ENCODE data around the gene PRKCD. TPM values are rescaled to one million over a fixed set of nuclear protein-coding genes. Genes with fewer than 3 reads are reported as not detected.

Gene PRKCD
- total RNA-seq, 1 experiment from 2014 or later: 1.4 TPM

- CTCF ChIA-PET: no interaction called here
- H3K36me3 ChIP-seq (ENCODE audit: insufficient read depth, low read length, poor library complexity, severe bottlenecking): peaks cover 9% of the 10 kb centered on the region
- H3K27ac ChIP-seq (ENCODE audit: low read depth, low read length, poor library complexity, severe bottlenecking): no peak overlapping the region
- intact Hi-C loops (cut with micrococcal nuclease; ENCODE audit: unreplicated experiment): no loop called here
- H3K4me1 ChIP-seq (ENCODE audit: insufficient read depth, low read length, poor library complexity, severe bottlenecking): no peaks in the 10 kb centered on the region
- DNase-seq (ENCODE audit: low spot score): no peak
- no TSS peak for BruUV-seq (replicated peaks)
- no peak for TF ChIP-seq CTCF (conservative IDR thresholded peaks at IDR 0.05; ENCODE audit: low read depth, low read length)
- no peak for TF ChIP-seq EZH2 (IDR thresholded peaks at IDR 0.05; ENCODE audit: borderline replicate concordance, low read depth, low read length, poor library complexity, severe bottlenecking)
- no peak overlapping the region for H3K4me3 ChIP-seq (ENCODE audit: low read depth, low read length, poor library complexity, severe bottlenecking)
- no peaks in the 10 kb centered on the region for H3K9me3 ChIP-seq (ENCODE audit: low read depth, low read length, poor library complexity, severe bottlenecking)
- POLR2A ChIA-PET (ENCODE audit: low non-redundant PET): no interaction called here
- no peaks in the 10 kb centered on the region for H3K27me3 ChIP-seq (replicated peaks; ENCODE audit: insufficient read depth, low read depth, low read length, poor library complexity)
Observed at GRCh38 chr3:53123510-53123909, 37.5 kb upstream of the PRKCD start.

GRCh38 chr3:53123953-53124352 is 37.1 kb upstream of the PRKCD start:
- no TSS peak for BruUV-seq (replicated peaks)
- POLR2A ChIA-PET (ENCODE audit: low non-redundant PET): no interaction called here
- Histone ChIP-seq H3K27me3 (replicated peaks; ENCODE audit: insufficient read depth, low read depth, low read length, poor library complexity) (no peaks in the 10 kb centered on the region), H3K4me3 (ENCODE audit: low read depth, low read length, poor library complexity, severe bottlenecking) (no peak overlapping the region), H3K27ac (ENCODE audit: low read depth, low read length, poor library complexity, severe bottlenecking) (no peak overlapping the region), H3K9me3 (ENCODE audit: low read depth, low read length, poor library complexity, severe bottlenecking) (no peaks in the 10 kb centered on the region), H3K36me3 (ENCODE audit: insufficient read depth, low read length, poor library complexity, severe bottlenecking) (peaks cover 9% of the 10 kb centered on the region), H3K4me1 (ENCODE audit: insufficient read depth, low read length, poor library complexity, severe bottlenecking) (no peaks in the 10 kb centered on the region)
- no peak for TF ChIP-seq EZH2 (IDR thresholded peaks at IDR 0.05; ENCODE audit: borderline replicate concordance, low read depth, low read length, poor library complexity, severe bottlenecking)
- TF ChIP-seq CTCF (conservative IDR thresholded peaks at IDR 0.05; ENCODE audit: low read depth, low read length): no peak
- CTCF ChIA-PET: no interaction called here
- intact Hi-C loops (cut with micrococcal nuclease; ENCODE audit: unreplicated experiment): no loop called here
- no peak for DNase-seq (ENCODE audit: low spot score)

GRCh38 chr3:53126601-53127000 is 34.4 kb upstream of the PRKCD start:
- TF ChIP-seq EZH2 (IDR thresholded peaks at IDR 0.05; ENCODE audit: borderline replicate concordance, low read depth, low read length, poor library complexity, severe bottlenecking) (no peak), CTCF (conservative IDR thresholded peaks at IDR 0.05; ENCODE audit: low read depth, low read length) (no peak)
- no TSS peak for BruUV-seq (replicated peaks)
- Histone ChIP-seq H3K27me3 (replicated peaks; ENCODE audit: insufficient read depth, low read depth, low read length, poor library complexity) (no peaks in the 10 kb centered on the region), H3K4me1 (ENCODE audit: insufficient read depth, low read length, poor library complexity, severe bottlenecking) (no peaks in the 10 kb centered on the region), H3K4me3 (ENCODE audit: low read depth, low read length, poor library complexity, severe bottlenecking) (no peak overlapping the region), H3K36me3 (ENCODE audit: insufficient read depth, low read length, poor library complexity, severe bottlenecking) (peaks cover 3% of the 10 kb centered on the region), H3K9me3 (ENCODE audit: low read depth, low read length, poor library complexity, severe bottlenecking) (no peaks in the 10 kb centered on the region), H3K27ac (ENCODE audit: low read depth, low read length, poor library complexity, severe bottlenecking) (no peak overlapping the region)
- intact Hi-C loops (cut with micrococcal nuclease; ENCODE audit: unreplicated experiment): no loop called here
- DNase-seq (ENCODE audit: low spot score): no peak
- ChIA-PET POLR2A (ENCODE audit: low non-redundant PET) (no interaction called here), CTCF (no interaction called here)

All from A673 (cell line).